ENCODE measurements around the gene ST3GAL4.
"Not testable (repeated sequence)": the region's sequence is repeated elsewhere in the genome, so short reads cannot be mapped to it uniquely, and the experiment has no call there.

The ST3GAL4 gene

DNA sequence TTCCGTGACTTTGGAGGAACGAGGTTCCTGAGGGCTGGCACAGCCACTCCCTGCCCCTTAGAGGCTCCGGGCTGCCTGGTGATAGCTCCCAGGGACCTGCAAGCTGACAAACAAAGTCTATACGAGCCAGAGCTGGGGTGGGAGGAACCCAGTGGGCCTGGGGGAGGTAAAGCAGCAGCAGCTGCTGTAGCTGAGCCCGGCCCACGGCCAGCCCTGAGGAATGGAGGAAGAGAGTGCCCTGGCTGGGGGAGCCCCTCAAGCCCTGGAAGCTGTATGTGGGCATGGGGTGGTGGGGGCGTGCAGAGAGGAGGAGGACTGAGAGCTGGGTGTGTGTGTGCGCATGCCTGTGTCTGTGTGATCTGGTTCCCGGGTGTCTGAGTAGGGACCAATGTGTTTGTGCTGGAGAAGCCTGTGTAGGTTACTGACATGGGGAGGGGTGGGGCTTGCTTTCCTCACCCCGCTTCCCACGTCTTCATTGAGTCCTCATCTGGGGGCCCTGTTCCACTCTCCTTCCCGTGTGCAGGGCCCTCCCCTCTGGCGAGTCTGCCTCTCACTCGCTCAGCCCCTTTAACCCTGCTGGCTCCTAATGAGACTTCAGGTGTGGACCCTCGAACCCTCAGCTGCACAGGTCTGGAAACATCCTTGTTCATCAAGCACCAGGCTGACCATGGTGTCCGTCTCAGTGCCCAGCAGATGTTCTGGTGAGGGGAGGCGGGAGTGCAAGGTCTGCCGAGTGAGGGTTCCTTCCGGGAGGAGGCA lies 10.8 kb downstream of the ST3GAL4 start:
- no peak for DNase-seq

DNA sequence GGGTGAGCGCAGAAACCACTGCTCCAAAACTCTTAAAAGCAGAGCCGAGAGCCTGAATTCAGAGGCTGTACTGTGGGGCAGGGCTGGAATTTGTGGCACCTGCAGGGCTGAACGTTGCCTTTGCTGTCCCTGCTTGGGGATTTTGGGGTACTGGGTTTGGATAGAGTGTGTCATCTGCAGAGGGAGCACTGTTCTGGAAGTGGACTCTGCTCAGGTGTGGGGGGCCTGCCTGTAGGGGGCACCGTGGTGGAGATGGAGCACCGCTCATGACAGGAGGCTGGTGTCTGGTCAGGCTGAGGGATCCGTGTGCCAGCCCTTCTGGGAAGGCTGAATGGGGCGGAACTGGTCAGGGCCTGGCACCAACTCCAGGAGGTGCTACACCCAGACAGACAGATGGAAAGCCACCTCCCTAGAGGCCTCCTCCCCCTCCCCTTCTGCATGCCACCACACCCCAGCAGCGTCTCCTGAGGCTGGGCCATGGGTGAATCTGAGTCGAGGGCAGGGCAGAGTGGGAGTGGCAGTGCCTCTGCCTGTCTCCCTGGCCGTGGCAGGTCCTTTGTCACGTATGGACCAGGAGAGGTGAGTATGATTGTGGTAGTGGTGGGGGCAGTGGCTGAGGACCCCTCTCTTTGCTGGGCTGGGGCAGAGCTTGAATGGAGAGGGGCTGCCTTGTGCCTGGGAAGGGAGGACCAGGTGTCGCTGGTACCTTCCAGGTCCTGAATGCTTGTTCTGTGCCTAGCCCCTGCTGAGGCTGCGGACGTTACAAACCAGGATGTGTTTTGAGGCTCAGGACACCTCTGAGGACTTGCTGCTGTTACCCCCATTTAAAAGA lies 11.6 kb downstream of the ST3GAL4 start:
- not testable (repeated sequence) for DNase-seq

DNA sequence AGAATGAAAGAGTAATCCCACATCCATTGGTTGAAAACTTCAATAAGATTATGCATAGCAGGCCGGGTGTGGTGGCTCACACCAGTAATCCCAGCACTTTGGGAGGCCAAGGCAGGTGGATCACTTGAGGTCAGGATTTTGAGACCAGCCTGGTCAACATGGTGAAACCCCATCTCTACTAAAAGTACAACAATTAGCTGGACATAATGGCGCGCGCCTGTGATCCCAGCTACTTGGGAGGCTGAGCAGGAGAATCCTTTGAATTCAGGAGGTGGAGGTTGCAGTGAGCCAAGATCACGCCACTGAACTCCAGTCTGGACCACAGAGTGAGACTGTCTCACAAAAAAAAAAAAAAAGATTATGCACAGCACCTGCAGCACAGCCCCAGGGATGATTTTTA lies 12.3 kb downstream of the ST3GAL4 start:
- not testable (repeated sequence) for DNase-seq

DNA sequence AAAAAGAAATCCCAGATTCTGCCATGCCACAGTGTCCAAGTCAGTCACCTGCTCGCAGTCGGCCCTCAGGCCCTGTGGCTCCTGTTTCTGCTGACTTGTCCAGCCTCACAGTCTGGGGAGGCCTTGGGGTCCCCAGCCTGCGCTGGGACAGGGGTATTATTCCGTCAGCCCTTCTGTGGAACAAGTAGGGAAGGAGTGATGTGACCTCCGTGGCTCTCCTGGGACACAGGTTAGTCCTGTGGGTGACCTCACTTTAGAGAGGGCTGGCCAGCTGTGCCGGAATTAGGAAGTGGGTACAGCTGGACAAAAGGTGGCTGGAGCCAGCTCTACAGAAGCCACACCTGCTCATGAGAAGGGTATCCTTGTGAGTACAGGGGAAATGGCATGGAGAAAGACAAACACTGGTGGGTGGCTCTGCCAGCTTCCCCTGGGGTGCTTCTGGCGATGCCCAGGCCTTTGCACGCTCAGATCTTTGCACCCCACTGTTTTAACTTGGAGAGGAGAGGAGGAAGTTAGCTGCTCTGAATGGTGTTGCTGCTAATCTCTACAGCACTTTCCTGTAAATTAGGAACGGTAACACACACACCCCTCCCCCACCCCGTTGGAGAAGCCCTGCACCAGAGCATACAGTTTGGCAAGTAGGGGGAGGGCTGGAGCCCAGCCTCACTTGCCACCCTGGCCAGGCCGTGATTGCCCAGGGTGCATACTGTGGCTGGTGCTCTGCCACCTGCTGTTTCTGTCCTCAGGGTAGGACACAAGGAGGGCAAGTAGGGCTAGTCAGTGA lies 13.0 kb downstream of the ST3GAL4 start:
- not testable (repeated sequence) for DNase-seq

DNA sequence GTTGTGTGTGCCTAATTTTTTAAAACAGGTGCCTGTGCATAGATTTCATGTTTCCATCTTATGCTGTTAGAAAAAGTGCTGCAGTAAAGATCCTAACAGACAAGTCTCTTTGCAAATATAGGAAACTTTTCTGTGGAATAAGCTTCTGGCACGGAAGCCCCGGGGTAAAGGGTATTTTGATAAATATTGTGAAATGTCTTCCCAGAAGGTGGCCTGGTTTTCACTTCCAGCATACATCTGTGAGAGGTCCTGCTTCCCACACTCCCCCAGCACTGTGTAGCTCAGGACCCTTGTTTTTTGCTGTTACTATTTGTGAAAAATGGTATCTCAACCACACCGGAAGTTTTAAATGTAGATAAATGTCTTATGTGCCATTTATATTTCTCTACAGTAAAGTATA lies 14.5 kb downstream of the ST3GAL4 start:
- no peak for DNase-seq

DNA sequence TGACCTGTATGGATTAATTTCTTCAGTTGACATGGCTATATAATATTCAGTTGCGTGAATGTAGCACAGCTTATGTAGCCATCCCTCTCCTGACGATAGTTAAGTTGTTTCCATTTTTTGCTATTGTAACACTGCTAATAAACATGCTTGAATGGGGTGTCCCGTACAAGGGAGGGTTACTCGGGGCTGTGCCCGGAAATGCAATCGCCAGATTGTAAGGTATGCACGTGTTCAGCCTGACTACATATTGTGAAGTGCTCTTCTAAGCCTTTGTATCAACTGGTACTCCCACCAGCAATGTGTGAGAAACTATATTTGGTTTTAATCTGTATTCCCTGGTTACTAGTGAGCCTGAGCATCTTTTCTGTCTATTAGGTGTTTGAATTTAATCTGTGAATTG lies 16.1 kb downstream of the ST3GAL4 start:
- DNase-seq = no peak

DNA sequence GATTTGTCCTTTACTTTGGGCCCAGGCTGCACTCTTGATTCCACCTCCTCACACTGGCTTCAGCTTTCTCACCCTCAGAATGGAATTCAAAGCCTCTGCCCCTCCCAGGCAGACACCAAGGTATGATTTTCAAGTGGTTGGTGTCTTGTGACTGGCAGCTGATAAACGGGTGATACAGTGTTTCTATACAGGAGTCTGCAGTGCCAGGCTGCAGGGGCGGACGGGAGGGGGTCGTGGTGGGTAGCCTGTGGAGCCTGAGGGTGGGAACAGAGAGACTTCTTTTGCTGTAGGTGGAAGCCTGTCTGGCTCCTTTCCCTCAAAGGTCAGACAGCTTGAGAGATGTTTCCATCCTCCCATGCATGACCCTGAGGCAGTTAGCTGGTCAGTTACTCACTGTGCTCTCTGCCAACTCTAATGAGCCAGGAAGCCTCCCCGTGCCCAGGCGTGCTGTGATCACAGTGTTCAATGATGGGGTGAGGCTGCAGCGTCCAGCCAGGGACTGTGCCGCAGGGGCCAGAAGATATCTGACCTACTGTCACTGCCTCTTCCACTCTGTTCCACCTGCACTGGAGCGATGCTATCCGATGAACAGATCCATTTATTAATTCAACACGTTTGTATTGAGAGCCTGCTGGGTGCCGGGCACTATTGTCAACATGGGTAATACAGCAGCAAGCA lies 18.0 kb downstream of the ST3GAL4 start:
- DNase-seq = not testable (repeated sequence)

DNA sequence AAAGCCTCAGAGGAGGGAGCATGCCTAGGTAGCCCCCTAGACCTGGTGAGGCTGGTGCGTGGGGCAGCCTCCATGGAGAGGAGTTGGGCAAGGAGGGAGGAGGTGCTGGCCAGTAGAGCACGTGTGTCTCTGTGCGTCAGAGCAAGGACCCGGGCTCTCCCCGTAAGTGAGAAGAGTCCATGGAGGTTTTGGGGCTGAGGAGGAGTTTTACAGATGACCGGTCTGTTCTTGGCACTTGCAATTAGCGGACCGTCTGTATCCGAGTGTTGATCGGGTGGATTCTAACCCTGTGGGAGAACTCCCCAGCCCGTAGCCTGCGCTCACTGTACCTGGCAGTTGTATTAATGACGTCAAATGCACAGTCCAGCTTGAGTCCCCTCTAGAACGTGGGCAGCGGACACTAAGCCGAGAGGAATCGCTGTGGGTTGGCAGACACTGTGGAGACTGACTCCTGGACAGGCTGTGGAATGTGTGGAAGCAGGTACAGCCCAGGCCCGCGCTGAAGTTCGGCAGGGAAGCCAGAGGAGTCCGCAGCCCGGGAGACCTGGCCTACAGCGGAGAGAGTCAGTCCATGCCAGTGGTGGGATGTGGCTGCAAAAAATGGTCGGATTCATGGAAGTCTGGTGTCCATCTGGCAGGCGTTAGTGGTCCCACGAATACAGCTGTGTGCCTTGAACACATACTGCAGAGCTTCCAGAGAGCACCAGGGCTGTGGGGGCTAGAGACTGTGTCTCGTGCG lies 19.2 kb downstream of the ST3GAL4 start:
- DNase-seq = not testable (repeated sequence)

DNA sequence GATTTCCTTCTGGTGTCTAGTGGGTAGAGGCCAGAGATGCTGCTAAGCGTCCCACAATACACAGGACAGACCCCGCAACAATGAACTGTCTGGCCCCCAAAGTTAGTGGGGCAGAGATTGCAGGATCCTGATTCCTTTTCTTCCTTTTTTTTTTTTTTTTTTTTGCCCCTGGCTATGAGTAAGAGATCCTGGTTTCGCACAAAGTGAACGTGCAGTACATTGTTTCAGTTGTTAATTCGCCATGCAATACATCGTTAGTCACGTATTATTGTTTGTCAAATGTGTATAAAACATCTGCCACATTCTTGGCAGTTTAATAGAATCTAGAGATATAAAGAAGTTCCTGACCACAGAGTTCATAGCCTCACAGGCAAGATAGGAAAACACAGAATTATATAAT lies 20.2 kb downstream of the ST3GAL4 start:
- no peak for DNase-seq

DNA sequence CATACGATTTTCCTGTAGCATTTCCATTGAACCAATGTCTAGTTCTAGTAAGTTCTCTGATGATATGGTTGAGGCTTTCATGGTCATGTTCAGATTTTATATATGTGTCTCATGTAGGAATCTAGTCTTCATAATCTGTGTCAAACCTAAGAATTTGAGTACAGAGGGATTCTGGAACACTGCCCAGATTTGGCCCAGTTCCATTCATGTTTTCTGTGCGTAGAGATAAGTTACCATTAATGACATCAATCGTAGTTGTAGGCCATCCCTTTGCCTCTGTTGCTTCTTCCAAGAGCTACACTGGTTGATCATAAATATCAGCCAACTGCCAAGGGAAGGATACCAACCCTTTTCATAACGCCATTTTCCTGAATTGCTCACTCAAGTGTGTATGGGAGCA lies 23.3 kb downstream of the ST3GAL4 start:
- no peak for DNase-seq

DNA sequence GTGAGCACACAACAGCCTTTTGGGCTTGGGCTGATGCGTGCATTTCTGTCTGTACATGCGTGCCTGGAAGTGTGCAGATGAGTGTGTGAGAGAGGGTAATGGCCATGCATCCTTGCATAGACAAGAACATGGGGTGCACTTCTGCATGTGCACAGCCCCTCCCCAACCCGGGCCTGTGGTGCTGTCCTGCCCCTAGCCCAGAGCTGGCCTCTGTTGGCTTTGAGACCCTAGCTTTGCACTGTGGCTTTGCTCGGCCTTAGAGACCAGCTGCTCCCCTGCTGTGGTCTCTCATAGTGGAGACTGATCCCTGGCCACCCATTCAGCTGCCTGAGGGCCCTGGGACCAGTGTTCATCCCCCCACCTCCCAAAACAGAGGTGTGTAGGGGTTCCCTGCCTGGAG lies 25.4 kb downstream of the ST3GAL4 start:
- DNase-seq = no peak

DNA sequence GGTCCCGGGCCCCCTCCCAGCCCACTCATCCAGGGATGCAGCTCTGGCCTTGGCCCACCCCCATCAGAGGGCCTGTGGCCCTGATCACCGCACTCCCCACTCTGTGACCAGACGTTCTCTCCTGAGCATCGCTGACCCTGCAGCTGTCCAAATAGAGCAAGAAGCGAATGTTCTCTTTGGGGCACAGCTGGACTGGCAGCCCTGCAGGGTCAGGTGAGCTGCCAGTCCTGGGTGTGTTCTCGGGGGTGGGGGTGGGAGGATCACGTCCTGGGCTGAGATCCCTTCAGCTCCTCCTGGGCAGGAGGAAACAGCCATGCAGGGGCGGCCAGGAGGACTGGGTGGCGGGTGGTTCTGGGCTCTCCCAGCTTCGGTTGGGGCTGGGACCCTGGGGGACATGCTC lies 26.5 kb downstream of the ST3GAL4 start:
- DNase-seq = not testable (repeated sequence)

DNA sequence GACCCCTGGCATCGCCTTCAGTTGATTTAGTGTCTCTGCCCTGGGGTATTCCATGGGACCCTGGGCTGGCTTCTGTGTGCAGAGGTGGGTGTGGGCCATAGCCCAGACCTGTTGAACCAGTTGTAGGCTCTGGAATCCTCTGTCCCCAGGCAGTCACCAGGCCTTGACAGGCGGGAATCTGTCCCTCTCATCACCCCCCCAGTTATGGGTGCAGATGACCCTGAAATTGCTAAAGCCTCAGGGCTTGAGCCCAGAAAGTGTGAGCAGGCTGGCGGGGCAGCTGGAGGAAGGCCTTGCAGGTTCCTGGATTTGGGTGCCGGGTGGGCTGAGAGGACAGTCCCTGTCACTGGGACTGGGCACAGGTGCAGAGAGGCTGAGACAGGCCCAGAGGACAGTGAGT lies 27.2 kb downstream of the ST3GAL4 start:
- DNase-seq = not testable (repeated sequence)

DNA sequence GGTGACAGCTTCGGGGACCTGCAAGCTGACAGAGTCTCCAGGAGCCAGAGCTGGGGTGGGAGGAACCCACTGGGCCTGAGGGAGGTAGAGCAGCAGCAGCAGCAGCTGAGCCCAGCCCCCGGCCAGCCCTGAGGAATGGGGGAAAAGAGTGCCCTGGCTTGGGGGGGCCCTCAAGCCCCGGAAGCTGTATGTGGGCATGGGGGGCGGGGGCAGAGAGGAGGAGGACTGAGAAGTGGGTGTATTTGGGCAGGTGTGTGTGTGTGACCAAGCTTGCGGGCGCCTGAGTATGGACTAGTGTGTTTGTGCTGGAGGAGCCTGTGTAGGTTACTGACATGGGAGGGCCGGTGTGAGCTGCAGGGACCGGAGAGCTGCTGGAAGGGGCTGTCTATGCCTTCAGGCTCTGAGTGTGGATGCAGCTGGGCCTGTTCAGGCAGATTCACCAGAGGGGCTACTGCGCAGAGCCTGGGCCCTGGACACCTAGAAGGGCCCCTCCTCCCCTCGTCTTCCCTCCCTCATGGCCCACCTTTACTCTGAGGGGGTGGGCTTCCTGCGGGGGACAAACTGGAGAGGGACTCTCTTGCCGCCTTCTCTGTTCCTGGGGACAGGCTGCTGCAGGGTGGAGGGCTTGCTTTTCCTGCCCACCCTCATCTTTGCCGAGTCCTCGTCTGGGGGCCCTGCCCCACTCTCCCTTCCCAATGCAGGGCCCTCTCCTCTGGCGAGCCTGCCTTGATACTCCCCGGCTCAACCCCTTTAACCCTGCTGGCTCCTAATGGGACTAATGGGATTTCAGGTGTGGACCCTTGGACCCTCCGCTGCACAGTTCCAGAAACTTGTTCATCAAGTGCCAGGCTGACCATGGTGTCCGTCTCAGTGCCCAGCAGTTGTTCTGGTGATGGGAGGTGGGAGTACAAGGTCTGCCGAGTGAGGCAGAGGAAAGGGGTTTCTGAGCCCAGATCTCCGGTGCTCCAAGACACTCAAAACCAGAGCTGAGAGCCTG lies 28.2 kb downstream of the ST3GAL4 start:
- no peak for DNase-seq

DNA sequence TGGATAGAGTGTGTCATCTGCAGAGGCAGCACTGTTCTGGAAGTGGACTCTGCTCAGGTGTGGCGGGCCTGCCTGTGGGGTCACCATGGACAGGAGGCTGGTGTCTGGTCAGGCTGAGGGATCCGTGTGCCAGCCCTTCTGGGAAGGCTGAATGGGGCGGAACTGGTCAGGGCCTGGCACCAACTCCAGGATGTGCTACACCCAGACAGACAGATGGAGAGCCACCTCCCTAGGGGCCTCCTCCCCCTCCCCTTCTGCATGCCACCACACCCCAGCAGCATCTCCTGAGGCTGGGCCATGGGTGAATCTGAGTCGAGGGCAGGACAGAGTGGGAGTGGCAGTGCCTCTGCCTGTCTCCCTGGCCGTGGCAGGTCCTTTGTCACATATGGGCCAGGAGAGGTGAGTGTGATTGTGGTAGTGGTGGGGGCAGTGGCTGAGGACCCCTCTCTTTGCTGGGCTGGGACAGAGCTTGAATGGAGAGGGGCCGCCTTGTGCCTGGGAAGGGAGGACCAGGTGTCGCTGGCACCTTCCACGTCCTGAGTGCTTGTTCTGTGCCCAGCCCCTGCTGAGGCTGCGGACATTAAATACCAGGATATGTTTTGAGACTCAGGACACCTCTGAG lies 29.1 kb downstream of the ST3GAL4 start:
- no peak for DNase-seq

DNA sequence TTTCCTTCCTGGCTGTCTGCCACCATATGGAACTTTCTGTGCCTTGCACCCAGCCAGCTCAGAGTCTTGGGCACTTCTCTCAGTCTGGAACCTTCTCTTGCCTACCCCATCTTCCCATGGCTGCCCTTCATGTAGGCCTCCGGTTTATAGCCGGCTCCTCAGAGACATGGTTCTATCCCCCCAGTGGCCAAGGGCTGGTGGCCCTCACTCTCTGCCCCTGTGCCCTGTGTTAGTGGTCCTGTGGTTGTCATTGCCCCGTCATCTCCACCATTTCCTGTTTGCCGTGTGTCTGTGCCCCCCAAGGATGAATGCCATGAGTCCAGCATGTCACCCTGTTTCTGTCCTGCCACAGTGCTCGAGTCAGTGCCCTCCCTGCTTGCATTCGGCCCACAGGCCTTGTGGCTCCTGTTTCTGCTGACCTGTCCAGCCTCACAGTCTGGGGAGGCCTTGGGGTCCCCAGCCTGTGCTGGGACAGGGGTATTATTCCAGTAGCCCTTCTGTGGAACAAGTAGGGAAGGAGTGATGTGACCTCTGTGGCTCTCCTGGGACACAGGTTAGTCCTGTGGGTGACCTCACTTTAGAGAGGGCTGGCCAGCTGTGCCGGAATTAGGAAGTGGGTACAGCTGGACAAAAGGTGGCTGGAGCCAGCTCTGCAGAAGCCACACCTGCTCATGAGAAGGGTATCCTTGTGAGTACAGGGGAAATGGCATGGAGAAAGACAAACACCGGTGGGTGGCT lies 30.7 kb downstream of the ST3GAL4 start:
- DNase-seq = no peak

DNA sequence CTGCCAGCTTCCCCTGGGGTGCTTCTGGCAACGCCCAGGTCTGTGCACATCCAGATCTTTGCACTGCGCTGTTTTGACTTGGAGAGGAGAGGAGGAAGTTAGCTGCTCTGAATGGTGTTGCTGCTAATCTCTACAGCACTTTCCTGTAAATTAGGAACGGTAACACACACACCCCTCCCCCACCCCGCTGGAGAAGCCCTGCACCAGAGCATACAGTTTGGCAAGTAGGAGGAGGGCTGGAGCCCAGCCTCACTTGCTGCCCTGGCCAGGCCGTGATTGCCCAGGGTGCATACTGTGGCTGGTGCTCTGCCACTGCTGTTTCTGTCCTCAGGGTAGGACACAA lies 31.2 kb downstream of the ST3GAL4 start:
- not testable (repeated sequence) for DNase-seq

DNA sequence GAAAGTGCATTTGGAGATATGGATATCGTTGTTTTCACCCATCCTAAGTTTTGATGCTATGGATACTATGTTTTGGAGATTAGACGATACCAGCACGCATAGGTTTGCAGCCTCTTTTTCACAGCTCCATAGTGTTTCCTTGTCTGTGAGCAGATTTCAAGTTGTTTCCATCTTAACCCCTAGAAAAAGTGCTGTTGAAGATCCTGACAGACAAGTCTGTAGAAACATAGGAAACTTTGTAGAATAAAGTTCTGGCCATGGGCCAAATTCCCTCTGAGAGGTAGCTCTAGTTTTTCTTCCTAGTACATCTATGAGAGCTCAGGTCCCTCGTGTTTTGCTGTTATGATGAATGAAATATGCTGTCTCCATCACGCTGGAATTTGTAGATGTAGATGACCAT lies 32.4 kb downstream of the ST3GAL4 start:
- DNase-seq = no peak

DNA sequence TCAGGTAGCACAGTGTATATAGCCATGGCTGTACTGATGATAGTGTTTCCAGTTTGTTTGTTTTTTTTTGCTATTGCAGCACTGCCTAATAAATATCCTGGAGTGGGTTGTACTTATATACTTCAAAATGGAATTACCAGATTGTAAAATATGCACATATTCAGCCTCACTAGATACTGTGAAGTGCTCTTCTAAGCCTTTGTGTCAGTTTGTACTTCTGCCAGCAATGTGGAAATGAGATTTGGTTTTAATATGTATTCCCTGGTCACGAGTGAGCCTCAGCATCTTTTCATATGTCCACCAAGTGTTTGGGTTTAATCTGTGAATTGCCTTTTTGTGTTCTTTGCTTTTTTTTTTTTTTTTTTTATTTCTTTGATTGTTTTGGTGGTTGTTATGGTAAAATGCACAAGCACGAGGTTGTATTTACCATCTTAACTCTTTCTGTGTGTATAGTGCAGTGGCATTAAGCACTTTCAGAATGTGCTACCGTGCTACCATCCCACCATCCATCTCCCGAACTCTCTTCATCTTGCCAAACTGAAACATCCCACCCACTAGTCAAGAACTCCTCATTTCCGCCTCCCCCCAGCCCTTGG lies 34.9 kb downstream of the ST3GAL4 start:
- DNase-seq = no peak
